Activated CD4-positive, alpha-beta T cell treated with anti-CD3 and anti-CD28 coated beads for 1 hour (primary cell): Measurements from ENCODE around the gene TXNIP.

ENCODE experiments used
- DNase-seq: peaks from one replicate; pipeline ENCODE4 v3.0.0-alpha.2; 2020

Gene TXNIP

GRCh38 chr1:146010126-146010738 lies 13.9 kb upstream of the TXNIP start:
- DNase-seq, result no peak

GRCh38 chr1:146007489-146008133 lies 11.2 kb upstream of the TXNIP start:
- DNase-seq, result no peak

GRCh38 chr1:146001709-146002108 lies 5.3 kb upstream of the TXNIP start:
- no peak for DNase-seq

GRCh38 chr1:145999321-146000024 lies 3.1 kb upstream of the TXNIP start:
- DNase-seq, result no peak

GRCh38 chr1:145997718-145998023 lies 1.3 kb upstream of the TXNIP start:
- DNase-seq, result no peak

- DNase-seq, result no peak
Observed at GRCh38 chr1:145997016-145997717, 788 bp upstream of the TXNIP start.

- DNase-seq, result no peak
Observed at GRCh38 chr1:145995964-145996432, 381 bp downstream of the TXNIP start.

- no peak for DNase-seq
Observed at GRCh38 chr1:145995148-145995881, 1.1 kb downstream of the TXNIP start.

- DNase-seq, result no peak
Observed at GRCh38 chr1:145994391-145995120, 1.8 kb downstream of the TXNIP start.

- no peak for DNase-seq
Observed at GRCh38 chr1:145993618-145994390, 2.6 kb downstream of the TXNIP start.

- DNase-seq, result no peak
Observed at GRCh38 chr1:145992958-145993617, 3.3 kb downstream of the TXNIP start.

- DNase-seq, result no peak
Observed at GRCh38 chr1:145992502-145992936, 3.9 kb downstream of the TXNIP start.

- no peak for DNase-seq
Observed at GRCh38 chr1:145991735-145992412, 4.5 kb downstream of the TXNIP start.

GRCh38 chr1:145990249-145990855 lies 6.0 kb downstream of the TXNIP start:
- DNase-seq, result no peak

- DNase-seq, result no peak
Observed at GRCh38 chr1:145988773-145989172, 7.6 kb downstream of the TXNIP start.

- no peak for DNase-seq
Observed at GRCh38 chr1:145987926-145988325, 8.5 kb downstream of the TXNIP start.

- DNase-seq, result no peak
Observed at GRCh38 chr1:145986551-145986950, 9.8 kb downstream of the TXNIP start.

- no peak for DNase-seq
Observed at GRCh38 chr1:145985502-145986439, 10.6 kb downstream of the TXNIP start.

- DNase-seq, result no peak
Observed at GRCh38 chr1:145985129-145985501, 11.3 kb downstream of the TXNIP start.
